Endothelial cell of umbilical vein (primary cell): ENCODE measurements around the gene FBXO34. TPM values are rescaled to one million over a fixed set of nuclear protein-coding genes. Genes with fewer than 3 reads are reported as not detected.

Experiments used
- BruUV-seq: library from RNA; stranded (reverse); fragments of 400-500 nt; replicated peaks from 2 replicates; lab custom pipeline; 2021; lab: Mats Ljungman, UMichigan
- CTCF ChIA-PET: fragments of 300-600, 350-600 bp; sonication (Branson Sonifier 250); formaldehyde crosslinking; loops from one replicate; lab custom pipeline; 2021; ENCODE audit warnings: antibody characterized with exemption, inconsistent platforms; lab: Charles Lee
- POLR2A ChIA-PET: fragments of 300-600, 350-600 bp; sonication (Branson Sonifier 250); formaldehyde crosslinking; loops from one replicate; lab custom pipeline; 2021; ENCODE audit warnings: antibody characterized with exemption, inconsistent platforms; lab: Charles Lee
- DNase-seq: peaks from one replicate; pipeline ENCODE4 v3.0.0-alpha.2; 2011; ENCODE audit warnings: low read depth, low spot score
- FAIRE-seq: peaks from 2 replicates; lab custom pipeline; 2011; peaks lifted over from hg19 to GRCh38; lab: Jason Lieb, UNC
- H2AFZ ChIP-seq: 2 replicates; pipeline ENCODE4 v1.6.0; 2012; ENCODE audit warnings: low read depth, low read length, control low read depth, inconsistent platforms
- H3K27ac ChIP-seq: 2 replicates; pipeline ENCODE4 v1.5.1; 2011; ENCODE audit warnings: low read depth, mild to moderate bottlenecking, control low read depth, low read length, moderate library complexity; ENCODE audit not compliant: insufficient read depth
- H3K27me3 ChIP-seq, 2 experiments: 2 replicates each; pipeline versions ENCODE4 v1.6.0 to v1.6.1; 2011; ENCODE audit warnings: low read length in 2 of 2, mixed read lengths in 1 of 2; ENCODE audit not compliant: control insufficient read depth in 2 of 2, insufficient read depth in 2 of 2
- H3K36me3 ChIP-seq, 2 experiments: 2 replicates in 1 of 2; 3 replicates in 1 of 2; pipeline ENCODE4 v1.5.1; 2011; ENCODE audit warnings: low read length in 2 of 2, mild to moderate bottlenecking in 1 of 2, moderate library complexity in 1 of 2; ENCODE audit not compliant: control insufficient read depth in 2 of 2, insufficient read depth in 2 of 2; ENCODE audit errors: extremely low read depth in 1 of 2
- H3K4me1 ChIP-seq: 3 replicates; pipeline ENCODE4 v1.5.1; 2011; ENCODE audit warnings: mild to moderate bottlenecking, low read length; ENCODE audit not compliant: control insufficient read depth, insufficient read depth; ENCODE audit errors: extremely low read depth
- H3K4me2 ChIP-seq: 2 replicates; pipeline ENCODE4 v1.6.1; 2011; ENCODE audit warnings: low read length, control low read depth, mixed read lengths; ENCODE audit not compliant: insufficient read depth
- H3K4me3 ChIP-seq, 3 experiments: fragments of 200-600 bp in 1 of 3; sonication (generic), shearing (Covaris generic) in 1 of 3; replicated peaks in 1 of 3; 2 replicates each; pipeline ENCODE4 v1.5.1; 2011 to 2016; ENCODE audit warnings: control low read depth in 3 of 3, low read length in 3 of 3, mild to moderate bottlenecking in 2 of 3, inconsistent platforms in 1 of 3, low read depth in 1 of 3, moderate library complexity in 1 of 3; ENCODE audit not compliant: insufficient read depth in 1 of 3
- H3K79me2 ChIP-seq: 2 replicates; pipeline ENCODE4 v1.6.0; 2012; ENCODE audit warnings: low read length, inconsistent platforms; ENCODE audit not compliant: control insufficient read depth, insufficient read depth
- H3K9ac ChIP-seq: replicated peaks from 2 replicates; pipeline ENCODE3; 2011; ENCODE audit warnings: low read length, control low read depth; ENCODE audit not compliant: insufficient read depth; ENCODE audit errors: extremely low read depth
- H3K9me1 ChIP-seq: replicated peaks from 3 replicates; pipeline ENCODE4 v1.6.0; 2011; ENCODE audit warnings: mild to moderate bottlenecking, low read length; ENCODE audit not compliant: control insufficient read depth, insufficient read depth; ENCODE audit errors: extremely low read depth
- H3K9me3 ChIP-seq: replicated peaks from 2 replicates; pipeline ENCODE4 v1.5.1; 2012; ENCODE audit warnings: low read length, inconsistent platforms; ENCODE audit not compliant: control insufficient read depth, insufficient read depth
- H4K20me1 ChIP-seq: replicated peaks from 2 replicates; pipeline ENCODE3; 2011; ENCODE audit warnings: mild to moderate bottlenecking, low read length; ENCODE audit not compliant: control insufficient read depth, insufficient read depth; ENCODE audit errors: extremely low read depth
- EZH2 ChIP-seq: IDR thresholded peaks from 2 replicates; pipeline ENCODE4 v1.6.1; 2012; ENCODE audit warnings: borderline replicate concordance, low read depth, mild to moderate bottlenecking, moderate library complexity, low read length, inconsistent platforms; ENCODE audit not compliant: severe bottlenecking
- FOS ChIP-seq: IDR thresholded peaks from 2 replicates; pipeline ENCODE4 v1.6.1; 2011; ENCODE audit warnings: mild to moderate bottlenecking, low read length, moderate library complexity, borderline replicate concordance; ENCODE audit not compliant: insufficient read depth
- GATA2 ChIP-seq: IDR thresholded peaks from 2 replicates; pipeline ENCODE4 v1.7.0; 2011; ENCODE audit warnings: low read depth, mild to moderate bottlenecking, moderate library complexity, mixed read lengths, low read length; ENCODE audit not compliant: insufficient read length, insufficient read depth
- JUN ChIP-seq: IDR thresholded peaks from 2 replicates; pipeline ENCODE4 v1.6.1; 2011; ENCODE audit warnings: borderline replicate concordance, low read depth; ENCODE audit not compliant: insufficient read length, insufficient read depth
- MYC ChIP-seq: IDR thresholded peaks from one replicate; pipeline ENCODE4 v1.6.1; 2011; ENCODE audit warnings: mild to moderate bottlenecking, low read depth, low read length
- POLR2A ChIP-seq: IDR thresholded peaks from 2 replicates; pipeline ENCODE4 v1.6.1; 2012; ENCODE audit warnings: low read depth, mild to moderate bottlenecking, control low read depth, low read length
- POLR2AphosphoS5 ChIP-seq: IDR thresholded peaks from 2 replicates; pipeline ENCODE4 v1.6.1; 2012; ENCODE audit warnings: low read depth, mild to moderate bottlenecking, control low read depth, low read length, moderate library complexity; ENCODE audit not compliant: insufficient read depth
- dilution Hi-C: fragments of 300-500 bp; cut with MboI; formaldehyde crosslinking; loops from one replicate; pipeline ENCODE4 v1.15.0; 2019; ENCODE audit warnings: low sequenced_read_pairs; ENCODE audit not compliant: extremely low pct_ligation_motif_present
- intact Hi-C: fragments of 100-400 bp; cut with micrococcal nuclease; formaldehyde crosslinking; loops from one replicate; pipeline ENCODE4 v1.10.0; 2022
- polyA plus RNA-seq, 4 experiments: library from polyadenylated mRNA; depleted of rRNA in 3 of 4; stranded (reverse) in 3 of 4; unstranded in 1 of 4; fragments of >200 nt; gene quantifications; 2 replicates each; pipeline versions ENCODE4 v1.2.1 to v1.2.3, GENCODE V29; 2011 to 2012; ENCODE audit warnings: missing spikeins in 1 of 4
- total RNA-seq: library from RNA; stranded (reverse); gene quantifications from 2 replicates; pipeline ENCODE4 v1.2.3, GENCODE V29; 2021
- TF ChIP-seq, protein P1 (sequence below), 2 donors: IDR thresholded peaks; 1 replicate in 1 of 2; 2 replicates in 1 of 2; pipeline ENCODE4 v1.5.1; 2011; ENCODE audit warnings: low read length in 2 of 2, mild to moderate bottlenecking in 2 of 2, moderate library complexity in 2 of 2, control low read depth in 1 of 2, inconsistent platforms in 1 of 2, low read depth in 1 of 2; ENCODE audit not compliant: insufficient read depth in 1 of 2; ENCODE audit errors: extremely low read depth in 1 of 2
- TF ChIP-seq, protein P2 (sequence below): IDR thresholded peaks from 2 replicates; pipeline ENCODE4 v1.6.1; 2011; ENCODE audit not compliant: insufficient read depth, insufficient read length

The FBXO34 gene
- total and polyA plus RNA-seq, 2 donors (not counting 3 experiments of a cell fraction or from before 2014, with no cell fraction given) = 8.5 to 14.2 TPM

DNA sequence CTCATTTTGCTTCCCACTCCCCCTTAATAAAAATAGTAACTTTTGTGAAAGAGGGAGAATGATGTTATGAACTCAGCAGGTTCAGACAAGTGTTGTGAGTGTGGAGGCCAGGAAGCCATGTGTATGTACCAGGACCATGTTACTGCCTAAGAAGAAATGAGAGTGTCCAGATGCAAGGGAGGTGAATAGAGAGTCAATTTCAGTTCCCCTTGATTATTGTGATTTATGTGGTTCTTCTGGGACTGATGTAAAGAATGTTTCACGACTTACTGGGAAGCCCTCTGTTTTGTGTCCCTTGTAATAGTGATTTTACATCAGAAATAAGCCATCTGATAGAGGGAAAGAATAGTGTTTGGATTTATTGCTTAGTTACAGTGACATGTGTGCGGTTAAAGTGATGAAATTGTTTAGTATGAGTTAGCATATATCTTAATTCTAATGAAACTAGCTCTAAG is 32.5 kb downstream of the FBXO34 start:
- H3K36me3 ChIP-seq = no peaks in the 10 kb centered on the region
- H3K9me3 ChIP-seq = no peaks in the 10 kb centered on the region
- H3K9me1 ChIP-seq = no peaks in the 10 kb centered on the region
- ChIA-PET POLR2A (no interaction called here), CTCF (no interaction called here)
- no peak overlapping the region for H3K9ac ChIP-seq
- no peaks in the 10 kb centered on the region for H3K27me3 ChIP-seq
- H3K4me1 ChIP-seq = peaks cover 7% of the 10 kb centered on the region
- TF ChIP-seq MYC (no peak), JUN (no peak), GATA2 (no peak), EZH2 (no peak), POLR2A (no peak), POLR2AphosphoS5 (no peak), FOS (no peak)
- TF ChIP-seq, protein P1, sequence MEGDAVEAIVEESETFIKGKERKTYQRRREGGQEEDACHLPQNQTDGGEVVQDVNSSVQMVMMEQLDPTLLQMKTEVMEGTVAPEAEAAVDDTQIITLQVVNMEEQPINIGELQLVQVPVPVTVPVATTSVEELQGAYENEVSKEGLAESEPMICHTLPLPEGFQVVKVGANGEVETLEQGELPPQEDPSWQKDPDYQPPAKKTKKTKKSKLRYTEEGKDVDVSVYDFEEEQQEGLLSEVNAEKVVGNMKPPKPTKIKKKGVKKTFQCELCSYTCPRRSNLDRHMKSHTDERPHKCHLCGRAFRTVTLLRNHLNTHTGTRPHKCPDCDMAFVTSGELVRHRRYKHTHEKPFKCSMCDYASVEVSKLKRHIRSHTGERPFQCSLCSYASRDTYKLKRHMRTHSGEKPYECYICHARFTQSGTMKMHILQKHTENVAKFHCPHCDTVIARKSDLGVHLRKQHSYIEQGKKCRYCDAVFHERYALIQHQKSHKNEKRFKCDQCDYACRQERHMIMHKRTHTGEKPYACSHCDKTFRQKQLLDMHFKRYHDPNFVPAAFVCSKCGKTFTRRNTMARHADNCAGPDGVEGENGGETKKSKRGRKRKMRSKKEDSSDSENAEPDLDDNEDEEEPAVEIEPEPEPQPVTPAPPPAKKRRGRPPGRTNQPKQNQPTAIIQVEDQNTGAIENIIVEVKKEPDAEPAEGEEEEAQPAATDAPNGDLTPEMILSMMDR (IDR thresholded peaks at IDR 0.05; ENCODE audit: extremely low read depth in 1 of 2, insufficient read depth in 1 of 2, low read depth in 1 of 2, low read length in 2 of 2) = no peak
- TF ChIP-seq, protein P2, sequence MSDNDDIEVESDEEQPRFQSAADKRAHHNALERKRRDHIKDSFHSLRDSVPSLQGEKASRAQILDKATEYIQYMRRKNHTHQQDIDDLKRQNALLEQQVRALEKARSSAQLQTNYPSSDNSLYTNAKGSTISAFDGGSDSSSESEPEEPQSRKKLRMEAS = no peak
- FAIRE-seq (no peak), DNase-seq (no peak)
- H4K20me1 ChIP-seq = no peaks in the 10 kb centered on the region
- H2AFZ ChIP-seq = no peak overlapping the region
- dilution Hi-C loops = no loop called here
- BruUV-seq = no TSS peak
- no peak overlapping the region for H3K27ac ChIP-seq
- no peak overlapping the region for H3K4me3 ChIP-seq
- intact Hi-C loops = no loop called here
- peaks cover 15% of the 10 kb centered on the region for H3K79me2 ChIP-seq
- H3K4me2 ChIP-seq = no peak overlapping the region
